Measurements from ENCODE around the gene ARHGEF37. TPM values are rescaled to one million over a fixed set of nuclear protein-coding genes. Genes with fewer than 3 reads are reported as not detected.
"Not testable (repeated sequence)": the region's sequence is repeated elsewhere in the genome, so short reads cannot be mapped to it uniquely, and the experiment has no call there.

ARHGEF37 gene
- total RNA-seq, 2 donors from 2014 or later: 0.06 to 0.64 TPM

DNA sequence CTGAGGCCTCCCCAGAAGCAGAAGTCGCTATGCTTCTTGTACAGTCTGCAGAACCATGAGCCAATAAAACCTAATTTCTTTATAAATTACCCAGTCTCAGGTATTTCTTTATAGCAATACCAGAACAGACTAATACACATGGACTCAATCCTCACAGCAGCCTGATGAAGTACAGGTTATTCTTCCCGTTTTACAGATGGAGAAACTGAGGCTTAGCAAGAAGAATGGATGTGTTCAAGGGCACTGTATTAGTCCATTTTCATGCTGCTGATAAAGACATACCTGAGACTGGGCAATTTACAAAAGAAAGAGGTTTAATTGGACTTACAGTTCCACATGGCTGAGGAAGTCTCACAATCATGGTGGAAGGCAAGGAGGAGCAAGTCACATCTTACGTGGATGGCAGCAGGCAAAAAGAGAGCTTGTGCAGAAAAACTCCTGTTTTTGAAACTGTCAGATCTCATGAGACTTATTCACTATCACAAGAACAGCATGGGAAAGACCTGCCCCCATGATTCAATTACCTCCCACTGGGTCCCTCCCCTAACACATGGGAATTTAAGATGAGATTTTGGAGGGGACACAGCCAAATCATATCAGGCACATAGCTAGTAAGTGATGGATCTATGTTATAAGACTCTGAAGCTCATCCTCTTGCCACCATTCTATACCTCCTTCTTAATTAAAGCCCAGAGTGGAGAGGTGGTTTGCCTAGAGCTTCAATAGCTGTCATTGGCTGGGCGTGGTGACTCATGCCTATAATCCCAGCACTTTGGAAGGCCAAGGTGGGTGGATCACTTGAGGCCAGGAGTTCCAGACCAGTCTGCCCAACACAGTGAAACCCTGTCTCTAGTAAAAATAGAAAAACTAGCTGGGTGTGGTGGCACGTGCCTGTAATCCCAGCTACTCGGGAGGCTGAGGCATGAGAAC, 67.4 kb downstream of the ARHGEF37 start:
- not testable (repeated sequence) for H3K27me3 Mint-ChIP-seq, H3K9me3 Mint-ChIP-seq

GRCh38 chr5:149649730-149650129, 68.4 kb downstream of the ARHGEF37 start:
- H3K9me3 Mint-ChIP-seq; H3K36me3 Mint-ChIP-seq (ENCODE audit: low read depth); H3K27me3 Mint-ChIP-seq; H3K4me3 Mint-ChIP-seq; H3K27ac Mint-ChIP-seq; H3K4me1 Mint-ChIP-seq; ATAC-seq (replicated peaks): not testable (repeated sequence)

More for the DNA sequence above, 67.4 kb downstream of the ARHGEF37 start:
- H3K4me1 Mint-ChIP-seq; H3K27ac Mint-ChIP-seq; H3K4me3 Mint-ChIP-seq; H3K36me3 Mint-ChIP-seq (ENCODE audit: low read depth): not testable (repeated sequence)
- peak; percentile 58 for ATAC-seq (replicated peaks)

DNA sequence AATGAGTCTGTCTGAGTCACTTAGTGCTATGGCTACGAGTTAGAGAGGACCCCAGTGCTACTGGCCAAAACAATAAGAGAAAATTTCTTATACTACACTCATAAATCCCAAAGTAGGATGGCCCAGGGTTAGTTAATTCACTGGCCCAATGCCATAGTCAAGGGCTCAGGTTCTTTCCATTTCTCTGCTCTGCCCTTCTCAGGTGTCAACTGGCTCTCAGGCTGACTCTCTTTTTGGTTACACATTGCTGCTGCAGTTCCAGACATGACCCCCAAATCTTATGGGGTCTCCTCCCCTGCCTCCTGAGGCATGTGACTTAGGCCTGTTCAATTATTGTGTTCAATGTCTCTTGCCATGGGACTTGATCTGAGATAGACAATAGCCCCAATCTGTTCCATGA, 70.4 kb downstream of the ARHGEF37 start:
- H3K36me3 Mint-ChIP-seq (ENCODE audit: low read depth): no peaks in the 10 kb centered on the region
- H3K4me3 Mint-ChIP-seq: no peak overlapping the region
- H3K27ac Mint-ChIP-seq: no peak overlapping the region
- H3K4me1 Mint-ChIP-seq: no peaks in the 10 kb centered on the region
- peak; percentile 67 for ATAC-seq (replicated peaks)
- H3K27me3 Mint-ChIP-seq: no peaks in the 10 kb centered on the region
- peaks cover 3% of the 10 kb centered on the region for H3K9me3 Mint-ChIP-seq

GRCh38 chr5:149652697-149653096, 71.4 kb downstream of the ARHGEF37 start:
- Mint-ChIP-seq H3K27ac (no peak overlapping the region), H3K9me3 (peaks cover 7% of the 10 kb centered on the region), H3K36me3 (ENCODE audit: low read depth) (no peaks in the 10 kb centered on the region), H3K4me1 (no peaks in the 10 kb centered on the region), H3K27me3 (peaks cover 4% of the 10 kb centered on the region), H3K4me3 (no peak overlapping the region)
- no peak for ATAC-seq (replicated peaks)

GRCh38 chr5:149654231-149654630, 72.9 kb downstream of the ARHGEF37 start:
- no peak overlapping the region for H3K27ac Mint-ChIP-seq
- peaks cover 7% of the 10 kb centered on the region for H3K9me3 Mint-ChIP-seq
- H3K4me1 Mint-ChIP-seq: no peaks in the 10 kb centered on the region
- peaks cover 10% of the 10 kb centered on the region for H3K27me3 Mint-ChIP-seq
- H3K36me3 Mint-ChIP-seq (ENCODE audit: low read depth): no peaks in the 10 kb centered on the region
- no peak for ATAC-seq (replicated peaks)
- H3K4me3 Mint-ChIP-seq: no peak overlapping the region

- H3K27ac Mint-ChIP-seq: no peak overlapping the region
- H3K4me3 Mint-ChIP-seq: no peak overlapping the region
- ATAC-seq (replicated peaks): no peak
- peaks cover 10% of the 10 kb centered on the region for H3K27me3 Mint-ChIP-seq
- no peaks in the 10 kb centered on the region for H3K4me1 Mint-ChIP-seq
- H3K9me3 Mint-ChIP-seq: peaks cover 7% of the 10 kb centered on the region
- H3K36me3 Mint-ChIP-seq (ENCODE audit: low read depth): no peaks in the 10 kb centered on the region
Measured at GRCh38 chr5:149654883-149655505, 73.7 kb downstream of the ARHGEF37 start.

DNA sequence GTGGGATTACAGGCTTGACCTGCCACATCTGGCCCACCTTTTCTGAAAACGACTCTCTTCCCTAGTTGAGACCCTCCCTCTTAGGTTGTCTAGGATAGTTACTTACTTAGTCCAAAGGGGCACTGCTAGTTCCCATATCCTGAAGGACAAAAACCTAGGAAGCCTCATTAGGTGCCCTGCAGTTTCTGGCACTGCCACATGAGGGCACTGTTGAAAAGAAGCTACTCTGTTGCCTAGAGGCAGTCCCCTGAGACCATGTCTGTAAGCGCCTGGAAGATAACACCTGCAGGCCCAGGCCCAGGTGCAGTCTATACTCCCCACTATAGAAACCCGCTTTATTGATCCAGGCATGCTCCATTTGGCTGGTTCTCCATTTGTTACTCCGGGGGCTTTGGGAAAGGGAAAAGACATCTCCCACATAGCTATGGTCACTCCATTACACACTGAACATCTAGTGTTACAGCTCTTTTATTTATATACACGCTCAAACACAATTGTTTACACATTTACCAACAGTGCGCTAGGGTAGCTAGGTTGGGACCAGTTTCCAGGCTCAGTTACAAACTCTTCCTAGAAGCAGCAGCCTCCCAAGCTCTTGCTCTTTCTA, 75.4 kb downstream of the ARHGEF37 start:
- peaks cover 10% of the 10 kb centered on the region for H3K27me3 Mint-ChIP-seq
- no peak overlapping the region for H3K27ac Mint-ChIP-seq
- H3K4me1 Mint-ChIP-seq: no peaks in the 10 kb centered on the region
- no peak for ATAC-seq (replicated peaks)
- H3K36me3 Mint-ChIP-seq (ENCODE audit: low read depth): no peaks in the 10 kb centered on the region
- H3K4me3 Mint-ChIP-seq: no peak overlapping the region
- peaks cover 7% of the 10 kb centered on the region for H3K9me3 Mint-ChIP-seq

- Mint-ChIP-seq H3K4me3 (no peak overlapping the region), H3K27me3 (peaks cover 10% of the 10 kb centered on the region), H3K27ac (no peak overlapping the region), H3K9me3 (peaks cover 7% of the 10 kb centered on the region), H3K36me3 (ENCODE audit: low read depth) (no peaks in the 10 kb centered on the region), H3K4me1 (no peaks in the 10 kb centered on the region)
- no peak for ATAC-seq (replicated peaks)
Measured at GRCh38 chr5:149657324-149657723, 76.0 kb downstream of the ARHGEF37 start.

GRCh38 chr5:149658299-149658698, 77.0 kb downstream of the ARHGEF37 start:
- no peak overlapping the region for H3K4me3 Mint-ChIP-seq
- H3K4me1 Mint-ChIP-seq: no peaks in the 10 kb centered on the region
- H3K27ac Mint-ChIP-seq: no peak overlapping the region
- H3K36me3 Mint-ChIP-seq (ENCODE audit: low read depth): no peaks in the 10 kb centered on the region
- ATAC-seq (replicated peaks): no peak
- peaks cover 7% of the 10 kb centered on the region for H3K9me3 Mint-ChIP-seq
- H3K27me3 Mint-ChIP-seq: peaks cover 10% of the 10 kb centered on the region

GRCh38 chr5:149664083-149664482, 82.8 kb downstream of the ARHGEF37 start:
- no peaks in the 10 kb centered on the region for H3K36me3 Mint-ChIP-seq (ENCODE audit: low read depth)
- no peak overlapping the region for H3K27ac Mint-ChIP-seq
- H3K4me3 Mint-ChIP-seq: no peak overlapping the region
- H3K9me3 Mint-ChIP-seq: peaks cover 4% of the 10 kb centered on the region
- ATAC-seq (replicated peaks): no peak
- H3K4me1 Mint-ChIP-seq: no peaks in the 10 kb centered on the region
- peaks cover 11% of the 10 kb centered on the region for H3K27me3 Mint-ChIP-seq

DNA sequence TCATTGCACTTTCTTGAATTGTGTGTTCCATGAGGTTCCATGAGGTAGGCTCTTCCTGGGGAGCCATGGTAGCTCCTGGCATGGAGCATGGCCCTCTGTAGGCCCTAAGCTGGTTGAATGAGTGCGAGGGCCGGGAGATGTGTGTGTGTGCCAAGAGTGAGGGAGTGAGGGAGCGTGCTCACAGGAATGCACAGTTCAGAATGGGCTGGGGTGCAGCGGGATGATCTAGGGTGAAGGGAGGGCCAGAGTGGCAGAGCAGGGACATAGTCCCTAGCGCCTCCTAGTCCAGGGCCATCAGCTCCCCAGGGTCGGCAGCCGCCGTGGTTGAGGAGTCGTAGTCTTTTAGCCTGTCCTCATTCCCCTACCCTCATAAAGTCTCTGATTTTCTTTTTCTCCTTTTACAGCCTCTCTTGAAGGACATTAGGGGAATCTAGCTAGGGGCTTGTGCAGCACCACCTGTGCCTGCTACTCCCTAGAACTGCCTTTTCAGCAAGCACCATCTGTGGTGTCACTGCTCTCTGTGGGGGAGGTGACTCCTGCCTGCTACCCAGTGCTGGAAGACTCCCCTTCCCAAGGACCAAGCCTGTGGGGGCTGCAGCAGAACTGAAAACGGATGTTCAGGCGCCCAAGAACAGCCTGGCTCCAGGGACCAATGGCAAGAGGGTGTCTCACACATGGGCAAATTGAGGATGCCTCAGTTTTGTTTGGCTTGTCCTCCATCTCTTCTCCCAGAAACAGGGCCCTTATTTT, 83.5 kb downstream of the ARHGEF37 start:
- peaks cover 10% of the 10 kb centered on the region for H3K27me3 Mint-ChIP-seq
- no peak for ATAC-seq (replicated peaks)
- no peak overlapping the region for H3K4me3 Mint-ChIP-seq
- no peaks in the 10 kb centered on the region for H3K36me3 Mint-ChIP-seq (ENCODE audit: low read depth)
- H3K4me1 Mint-ChIP-seq: no peaks in the 10 kb centered on the region
- peaks cover 4% of the 10 kb centered on the region for H3K9me3 Mint-ChIP-seq
- H3K27ac Mint-ChIP-seq: no peak overlapping the region

DNA sequence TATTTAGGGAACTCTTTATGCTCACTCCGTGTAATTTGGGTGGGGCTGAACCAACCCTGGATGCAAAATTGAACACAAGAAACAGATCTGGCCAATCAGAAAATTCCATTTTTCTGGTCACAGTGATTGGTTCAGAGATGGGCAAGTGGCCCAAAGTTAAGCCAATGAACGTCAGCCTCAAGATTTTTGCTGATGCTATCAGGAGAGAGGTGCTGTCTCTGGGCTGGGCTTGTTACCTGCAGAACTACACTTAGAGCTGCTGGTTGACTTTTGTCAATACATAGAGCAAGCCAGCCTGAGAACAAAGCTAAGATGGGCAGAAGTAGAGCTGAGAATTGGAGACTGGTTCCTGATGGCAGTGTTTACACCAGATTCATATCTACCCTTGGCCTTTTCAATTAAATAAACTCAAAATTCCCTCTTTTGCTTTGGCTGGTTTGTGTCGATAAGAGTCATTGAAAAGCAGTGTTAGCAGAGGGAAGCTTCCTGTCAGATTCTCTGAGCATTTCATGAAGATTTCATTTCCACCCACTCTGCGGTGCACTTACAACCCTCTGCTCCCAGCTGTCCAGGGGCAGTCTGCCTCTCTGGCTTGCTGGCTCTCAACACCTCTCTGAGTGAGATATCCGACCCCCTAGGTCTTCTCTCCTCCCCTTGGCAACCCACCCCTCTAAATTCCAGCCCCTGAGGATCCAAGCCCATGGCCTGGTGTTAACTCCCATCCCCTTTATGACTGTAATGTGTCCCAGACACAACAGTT, 84.3 kb downstream of the ARHGEF37 start:
- H3K4me1 Mint-ChIP-seq: no peaks in the 10 kb centered on the region
- H3K9me3 Mint-ChIP-seq: peaks cover 4% of the 10 kb centered on the region
- H3K36me3 Mint-ChIP-seq (ENCODE audit: low read depth): no peaks in the 10 kb centered on the region
- H3K27ac Mint-ChIP-seq: no peak overlapping the region
- peaks cover 10% of the 10 kb centered on the region for H3K27me3 Mint-ChIP-seq
- H3K4me3 Mint-ChIP-seq: no peak overlapping the region
- ATAC-seq (replicated peaks): no peak

DNA sequence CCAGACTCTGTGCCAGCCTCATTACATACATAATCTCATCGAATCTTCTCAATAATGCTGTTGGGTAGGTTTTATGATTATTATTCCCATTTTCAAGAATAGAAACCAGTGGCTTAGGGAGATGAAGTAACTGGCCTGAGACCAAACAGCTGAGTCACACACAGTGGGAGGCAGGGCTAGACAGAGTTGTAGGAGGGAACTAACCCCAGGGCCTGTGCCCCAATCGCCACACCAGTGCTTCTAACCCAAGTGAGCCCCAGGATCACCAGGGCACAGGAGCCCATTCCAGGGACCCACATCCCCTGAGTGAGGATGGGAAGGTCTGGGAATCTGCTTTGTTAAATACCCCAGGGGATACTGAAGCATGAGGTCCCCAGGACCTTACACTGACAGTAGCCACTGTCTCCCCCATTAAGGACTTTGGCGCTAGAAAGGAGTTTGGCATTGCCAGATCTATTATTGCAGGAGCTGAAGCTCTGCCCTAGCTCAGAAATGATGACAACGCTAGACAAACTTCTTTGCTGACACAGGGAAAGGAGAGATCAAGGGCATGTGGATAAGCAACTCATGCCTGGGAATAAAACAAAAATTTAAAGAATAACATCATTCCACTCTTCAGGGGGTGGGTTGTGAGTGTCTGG, 85.0 kb downstream of the ARHGEF37 start:
- Mint-ChIP-seq H3K9me3 (peaks cover 4% of the 10 kb centered on the region), H3K36me3 (ENCODE audit: low read depth) (no peaks in the 10 kb centered on the region), H3K4me1 (no peaks in the 10 kb centered on the region), H3K27me3 (peaks cover 10% of the 10 kb centered on the region), H3K27ac (no peak overlapping the region), H3K4me3 (no peak overlapping the region)
- no peak for ATAC-seq (replicated peaks)
